ENCODE results near the gene CREB1. TPM values are rescaled to one million over a fixed set of nuclear protein-coding genes. Genes with fewer than 3 reads are reported as not detected.
"Not testable (repeated sequence)": the region's sequence is repeated elsewhere in the genome, so short reads cannot be mapped to it uniquely, and the experiment has no call there.

Gene CREB1
- total RNA-seq, 1 donor from 2014 or later: 111 TPM

DNA sequence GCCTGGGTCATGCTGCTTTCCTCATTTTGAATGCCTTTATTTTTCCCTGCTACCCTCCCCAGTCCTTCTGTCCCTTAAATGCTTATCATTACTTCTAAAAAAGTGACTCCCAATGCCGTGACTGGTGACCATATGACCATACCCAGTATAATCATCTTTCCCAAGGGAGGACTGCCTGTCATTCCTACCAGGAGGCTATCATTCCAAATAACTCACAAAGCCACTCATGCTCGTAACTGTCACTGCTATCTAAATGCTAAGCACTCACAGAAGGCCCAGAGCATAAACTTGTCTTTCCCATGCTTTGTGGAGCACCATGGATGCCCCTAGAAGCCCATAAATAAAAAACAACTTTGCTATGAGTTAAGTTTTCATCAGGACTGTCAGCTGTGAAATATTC is 38.7 kb upstream of the CREB1 start:
- H3K27me3 Mint-ChIP-seq: no peaks in the 10 kb centered on the region
- DNase-seq (ENCODE audit: low spot score, unreplicated experiment): no peak
- no peaks in the 10 kb centered on the region for H3K9me3 Mint-ChIP-seq (ENCODE audit: low read depth)
- H3K36me3 Mint-ChIP-seq (ENCODE audit: insufficient read depth): no peaks in the 10 kb centered on the region
- no peak overlapping the region for H3K27ac Mint-ChIP-seq
- TF ChIP-seq CTCF (IDR thresholded peaks at IDR 0.05; ENCODE audit: unreplicated experiment): no peak
- H3K4me3 Mint-ChIP-seq (ENCODE audit: low read depth): no peak overlapping the region
- no peaks in the 10 kb centered on the region for H3K4me1 Mint-ChIP-seq (ENCODE audit: low read depth)

- no peak for TF ChIP-seq CTCF (IDR thresholded peaks at IDR 0.05; ENCODE audit: unreplicated experiment)
- H3K9me3 Mint-ChIP-seq (ENCODE audit: low read depth): no peaks in the 10 kb centered on the region
- no peak for DNase-seq (ENCODE audit: low spot score, unreplicated experiment)
- no peak overlapping the region for H3K4me3 Mint-ChIP-seq (ENCODE audit: low read depth)
- H3K4me1 Mint-ChIP-seq (ENCODE audit: low read depth): peaks cover 3% of the 10 kb centered on the region
- H3K36me3 Mint-ChIP-seq (ENCODE audit: insufficient read depth): no peaks in the 10 kb centered on the region
- H3K27me3 Mint-ChIP-seq: no peaks in the 10 kb centered on the region
- H3K27ac Mint-ChIP-seq: no peak overlapping the region
These were observed 37.8 kb upstream of the CREB1 start for GRCh38 chr2:207491956-207492355.

- Mint-ChIP-seq H3K9me3 (ENCODE audit: low read depth) (no peaks in the 10 kb centered on the region), H3K4me3 (ENCODE audit: low read depth) (no peak overlapping the region), H3K36me3 (ENCODE audit: insufficient read depth) (no peaks in the 10 kb centered on the region), H3K27ac (no peak overlapping the region), H3K27me3 (no peaks in the 10 kb centered on the region), H3K4me1 (ENCODE audit: low read depth) (peaks cover 3% of the 10 kb centered on the region)
- DNase-seq (ENCODE audit: low spot score, unreplicated experiment): no peak
- no peak for TF ChIP-seq CTCF (IDR thresholded peaks at IDR 0.05; ENCODE audit: unreplicated experiment)
These were observed 37.3 kb upstream of the CREB1 start for GRCh38 chr2:207492461-207492860.

DNA sequence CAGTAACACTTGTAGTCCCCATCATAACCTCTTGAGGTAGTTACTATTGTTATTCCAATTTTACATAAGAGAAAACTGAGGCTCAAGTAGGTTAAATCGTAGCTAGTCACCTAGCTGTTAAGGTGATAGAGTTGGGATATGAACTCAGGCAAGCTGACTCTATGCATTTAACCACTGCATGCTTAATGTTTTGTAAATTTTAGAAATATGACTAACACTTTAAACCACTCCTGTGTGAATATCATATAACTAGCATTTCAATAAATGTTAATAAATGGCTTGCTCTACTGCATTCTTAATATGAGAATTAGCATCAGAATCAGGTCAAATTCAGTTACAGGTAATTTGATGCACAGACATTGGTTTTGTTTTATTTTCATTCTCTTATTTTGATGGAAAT is 35.6 kb upstream of the CREB1 start:
- no peak for DNase-seq (ENCODE audit: low spot score, unreplicated experiment)
- TF ChIP-seq CTCF (IDR thresholded peaks at IDR 0.05; ENCODE audit: unreplicated experiment): no peak
- H3K27me3 Mint-ChIP-seq: no peaks in the 10 kb centered on the region
- H3K4me3 Mint-ChIP-seq (ENCODE audit: low read depth): no peak overlapping the region
- peaks cover 3% of the 10 kb centered on the region for H3K4me1 Mint-ChIP-seq (ENCODE audit: low read depth)
- H3K36me3 Mint-ChIP-seq (ENCODE audit: insufficient read depth): no peaks in the 10 kb centered on the region
- no peaks in the 10 kb centered on the region for H3K9me3 Mint-ChIP-seq (ENCODE audit: low read depth)
- H3K27ac Mint-ChIP-seq: no peak overlapping the region

- not testable (repeated sequence) for H3K4me3 Mint-ChIP-seq (ENCODE audit: low read depth); DNase-seq (ENCODE audit: low spot score, unreplicated experiment); H3K9me3 Mint-ChIP-seq (ENCODE audit: low read depth); H3K27me3 Mint-ChIP-seq; H3K4me1 Mint-ChIP-seq (ENCODE audit: low read depth); H3K36me3 Mint-ChIP-seq (ENCODE audit: insufficient read depth); H3K27ac Mint-ChIP-seq
These were observed 32.8 kb upstream of the CREB1 start for GRCh38 chr2:207496936-207497335.

GRCh38 chr2:207497596-207497995 is 32.2 kb upstream of the CREB1 start:
- no peak overlapping the region for H3K27ac Mint-ChIP-seq
- H3K9me3 Mint-ChIP-seq (ENCODE audit: low read depth): no peaks in the 10 kb centered on the region
- no peak overlapping the region for H3K4me3 Mint-ChIP-seq (ENCODE audit: low read depth)
- no peak for DNase-seq (ENCODE audit: low spot score, unreplicated experiment)
- no peaks in the 10 kb centered on the region for H3K36me3 Mint-ChIP-seq (ENCODE audit: insufficient read depth)
- no peaks in the 10 kb centered on the region for H3K27me3 Mint-ChIP-seq
- H3K4me1 Mint-ChIP-seq (ENCODE audit: low read depth): peaks cover 3% of the 10 kb centered on the region
- no peak for TF ChIP-seq CTCF (IDR thresholded peaks at IDR 0.05; ENCODE audit: unreplicated experiment)

Data from progenitor cell of endocrine pancreas (in vitro differentiated cells).